AG09309 (cell line): ENCODE results near the gene DPEP2.

ENCODE experiments used
- DNase-seq: peaks from one replicate; pipeline ENCODE4 v3.0.0-alpha.2; 2010; ENCODE audit warnings: low read depth
- H3K4me3 ChIP-seq: 2 replicates; pipeline ENCODE4 v1.5.1; 2011; ENCODE audit warnings: mild to moderate bottlenecking, low read depth, low read length, moderate library complexity; ENCODE audit not compliant: control insufficient read depth
- TF ChIP-seq, protein P1 (sequence below): IDR thresholded peaks from 2 replicates; pipeline ENCODE4 v1.5.1; 2011; ENCODE audit warnings: mild to moderate bottlenecking, low read depth, low read length, inconsistent platforms; ENCODE audit not compliant: insufficient read depth, control insufficient read depth; ENCODE audit errors: missing control alignments

Gene DPEP2

DNA sequence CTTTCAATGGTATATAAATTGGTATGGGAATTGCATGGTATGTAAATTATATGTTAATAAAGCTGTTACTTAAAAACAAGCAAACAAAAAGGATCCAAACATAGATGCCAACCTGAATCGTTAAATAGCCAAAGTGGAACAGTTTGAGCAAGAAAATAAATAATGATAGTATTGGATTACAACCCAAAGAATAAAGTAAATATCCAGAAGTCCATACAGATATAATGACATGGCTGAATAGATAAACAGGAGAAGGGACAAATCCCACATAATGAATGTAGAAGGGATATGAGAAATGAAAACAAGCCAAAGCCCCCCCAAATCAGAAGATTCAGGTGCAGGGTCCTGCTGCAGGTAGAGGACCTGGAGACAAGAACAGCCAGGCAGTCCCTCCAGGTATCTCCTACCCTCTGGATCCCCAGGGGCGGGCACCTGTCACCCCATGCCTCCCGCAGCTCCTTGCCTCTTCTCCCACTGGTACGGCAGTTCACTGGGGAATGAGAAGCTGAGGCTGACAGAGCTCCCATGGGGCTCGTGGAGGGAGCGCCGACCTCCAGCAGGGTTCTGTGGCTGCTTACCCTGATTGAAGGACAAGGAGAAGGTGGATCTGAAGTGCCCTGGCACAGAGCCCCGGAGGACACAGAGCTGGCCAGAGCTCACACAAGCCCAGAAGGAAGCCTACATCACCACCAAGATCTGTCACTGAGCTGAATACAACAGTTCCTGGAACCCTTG, 45.5 kb downstream of the DPEP2 start:
- H3K4me3 ChIP-seq = no peak overlapping the region
- no peak for DNase-seq
- TF ChIP-seq, protein P1, sequence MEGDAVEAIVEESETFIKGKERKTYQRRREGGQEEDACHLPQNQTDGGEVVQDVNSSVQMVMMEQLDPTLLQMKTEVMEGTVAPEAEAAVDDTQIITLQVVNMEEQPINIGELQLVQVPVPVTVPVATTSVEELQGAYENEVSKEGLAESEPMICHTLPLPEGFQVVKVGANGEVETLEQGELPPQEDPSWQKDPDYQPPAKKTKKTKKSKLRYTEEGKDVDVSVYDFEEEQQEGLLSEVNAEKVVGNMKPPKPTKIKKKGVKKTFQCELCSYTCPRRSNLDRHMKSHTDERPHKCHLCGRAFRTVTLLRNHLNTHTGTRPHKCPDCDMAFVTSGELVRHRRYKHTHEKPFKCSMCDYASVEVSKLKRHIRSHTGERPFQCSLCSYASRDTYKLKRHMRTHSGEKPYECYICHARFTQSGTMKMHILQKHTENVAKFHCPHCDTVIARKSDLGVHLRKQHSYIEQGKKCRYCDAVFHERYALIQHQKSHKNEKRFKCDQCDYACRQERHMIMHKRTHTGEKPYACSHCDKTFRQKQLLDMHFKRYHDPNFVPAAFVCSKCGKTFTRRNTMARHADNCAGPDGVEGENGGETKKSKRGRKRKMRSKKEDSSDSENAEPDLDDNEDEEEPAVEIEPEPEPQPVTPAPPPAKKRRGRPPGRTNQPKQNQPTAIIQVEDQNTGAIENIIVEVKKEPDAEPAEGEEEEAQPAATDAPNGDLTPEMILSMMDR = no peak

DNA sequence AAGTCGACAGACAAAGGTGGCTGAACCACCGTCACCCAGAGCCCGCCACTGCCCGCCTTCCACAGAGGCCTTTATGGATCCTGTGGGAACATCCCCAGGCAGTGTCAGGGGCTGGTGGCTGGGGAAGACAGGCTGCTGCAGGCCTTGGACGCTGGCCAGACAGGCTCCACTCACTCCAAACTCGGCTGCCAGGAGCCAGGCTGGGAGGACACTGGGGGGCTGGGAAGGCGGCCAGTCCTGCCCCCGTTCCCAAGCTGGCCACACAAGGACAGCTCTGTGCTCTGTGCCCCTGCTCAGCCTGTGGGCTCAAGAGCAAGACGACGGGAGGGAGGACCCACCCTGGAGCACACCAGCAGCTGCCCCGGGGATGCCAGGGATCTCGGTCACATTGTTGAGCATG, 47.8 kb downstream of the DPEP2 start:
- no peak for DNase-seq
- TF ChIP-seq, protein P1 = no peak
- H3K4me3 ChIP-seq = no peak overlapping the region

DNA sequence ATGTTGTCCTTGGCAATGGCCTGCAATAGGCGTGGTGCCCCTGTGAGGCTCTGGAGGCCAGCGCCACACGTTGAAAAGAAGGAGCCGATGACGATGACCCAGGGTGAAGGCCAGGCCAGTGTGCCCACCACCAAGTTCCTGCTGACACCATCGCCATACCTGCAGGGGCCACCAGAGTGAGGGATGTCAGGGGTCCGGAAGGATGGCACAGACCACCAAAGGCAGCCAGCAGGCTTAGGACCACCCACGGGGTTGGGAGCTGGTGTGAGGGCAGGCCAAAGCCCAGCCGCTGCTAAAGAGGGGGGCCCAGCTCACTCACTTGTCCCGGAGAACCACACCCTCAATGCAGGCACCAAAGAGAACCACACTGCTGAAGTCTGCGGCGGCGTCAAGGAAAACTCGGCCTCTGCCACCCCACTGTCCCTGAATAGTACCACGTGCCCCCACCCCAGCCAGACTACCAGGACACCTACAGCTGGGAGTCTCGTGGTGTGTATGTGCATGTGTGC, 48.9 kb downstream of the DPEP2 start:
- H3K4me3 ChIP-seq = no peak overlapping the region
- DNase-seq = no peak
- TF ChIP-seq, protein P1 = no peak

DNA sequence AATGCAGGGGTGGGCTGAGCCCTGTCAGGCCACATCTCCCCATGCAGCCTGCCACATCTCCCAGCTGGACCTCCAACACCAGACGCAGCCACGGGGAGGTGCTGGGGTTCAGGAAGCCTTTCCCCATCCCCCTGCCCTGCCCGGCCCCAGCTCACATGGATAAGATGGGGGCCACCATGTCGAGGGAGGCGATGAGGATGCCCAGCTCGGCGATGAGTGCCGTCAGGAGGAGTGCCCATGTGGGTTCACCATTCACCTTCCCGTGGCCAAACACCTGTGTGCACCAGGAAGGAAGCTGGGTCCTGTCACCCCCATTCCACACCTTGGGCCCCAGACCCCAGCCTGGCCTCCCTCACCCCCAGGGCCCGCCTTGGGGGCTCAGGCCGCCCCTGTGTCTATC, 49.6 kb downstream of the DPEP2 start:
- TF ChIP-seq, protein P1 = no peak
- H3K4me3 ChIP-seq = no peak overlapping the region
- no peak for DNase-seq

DNA sequence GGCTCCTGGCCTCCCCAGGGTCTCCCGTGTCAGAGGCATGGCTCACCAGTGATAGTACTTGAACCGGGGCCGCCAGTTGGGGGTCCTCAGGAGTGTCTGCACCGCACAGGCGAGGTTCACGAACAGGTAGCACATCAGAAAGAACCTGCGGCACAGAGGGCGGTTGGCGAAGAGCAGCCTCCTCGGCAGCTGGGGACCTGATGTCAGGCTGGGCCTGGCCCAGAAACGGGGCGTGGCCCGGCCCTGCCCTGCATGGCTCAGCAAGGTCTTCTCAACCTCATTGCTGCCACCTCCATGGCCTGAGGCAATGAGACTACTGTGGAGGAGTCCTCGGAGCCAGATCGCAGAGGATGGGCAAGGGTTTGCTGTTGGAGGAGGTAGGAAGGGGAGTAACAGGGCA, 51.3 kb downstream of the DPEP2 start:
- DNase-seq = no peak
- TF ChIP-seq, protein P1 = no peak
- no peak overlapping the region for H3K4me3 ChIP-seq

DNA sequence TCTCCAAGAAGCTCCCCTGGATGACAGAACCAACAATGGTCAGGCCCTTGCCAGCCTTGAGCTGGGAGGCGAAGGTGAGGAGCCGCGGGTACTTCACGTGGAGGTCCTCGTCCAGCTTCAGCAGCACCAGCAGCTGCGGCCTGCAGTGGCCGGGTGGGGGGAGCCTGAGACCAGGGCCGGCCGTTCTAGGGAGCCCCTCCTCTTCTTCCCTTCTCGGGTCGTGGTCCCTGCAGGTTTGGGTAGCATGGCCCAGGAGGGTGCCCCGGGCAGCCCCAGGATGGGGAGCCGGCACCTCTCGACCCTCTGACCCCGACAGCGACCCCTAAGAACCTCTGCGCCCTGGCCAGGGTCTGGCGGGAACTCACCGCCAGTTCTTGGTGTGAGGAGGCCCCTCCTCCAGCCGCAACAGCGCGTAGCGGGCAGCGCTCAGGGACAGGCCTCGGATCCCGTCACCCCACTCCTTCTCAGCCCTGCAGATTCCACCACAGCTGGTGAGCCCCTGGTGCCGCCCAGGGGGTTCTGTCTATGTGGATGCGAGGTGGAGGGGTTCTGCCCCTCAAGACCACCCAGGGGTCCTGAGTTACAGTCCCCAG, 52.2 kb downstream of the DPEP2 start:
- no peak for DNase-seq
- no peak overlapping the region for H3K4me3 ChIP-seq
- TF ChIP-seq, protein P1 = no peak
